HG03558 (cell line): ENCODE measurements around the gene CEPT1.
"Not testable (repeated sequence)": the region's sequence is repeated elsewhere in the genome, so short reads cannot be mapped to it uniquely, and the experiment has no call there.

Source experiments
- ATAC-seq: cut with Tn5 transposase; IDR thresholded peaks from one replicate; pipeline ENCODE4 v1.9.1; 2021; ENCODE audit warnings: moderate number of reproducible peaks; ENCODE audit not compliant: unreplicated experiment; ENCODE audit errors: extremely low read depth

Gene CEPT1

GRCh38 chr1:111204983-111205713 lies 65.1 kb downstream of the CEPT1 start:
- ATAC-seq, result no peak

- no peak for ATAC-seq
These were observed 65.7 kb downstream of the CEPT1 start for GRCh38 chr1:111205714-111206050.

- no peak for ATAC-seq
These were observed 68.9 kb downstream of the CEPT1 start for GRCh38 chr1:111208921-111209320.

- ATAC-seq, result no peak
These were observed 69.6 kb downstream of the CEPT1 start for GRCh38 chr1:111209622-111210021.

GRCh38 chr1:111211921-111212320 lies 71.9 kb downstream of the CEPT1 start:
- ATAC-seq, result no peak

- no peak for ATAC-seq
These were observed 72.8 kb downstream of the CEPT1 start for GRCh38 chr1:111212634-111213335.

- no peak for ATAC-seq
These were observed 73.4 kb downstream of the CEPT1 start for GRCh38 chr1:111213412-111213811.

GRCh38 chr1:111214074-111214801 lies 74.2 kb downstream of the CEPT1 start:
- no peak for ATAC-seq

- no peak for ATAC-seq
These were observed 74.9 kb downstream of the CEPT1 start for GRCh38 chr1:111214884-111215283.

GRCh38 chr1:111215285-111215684 lies 75.3 kb downstream of the CEPT1 start:
- ATAC-seq, result not testable (repeated sequence)

GRCh38 chr1:111216751-111217150 lies 76.7 kb downstream of the CEPT1 start:
- ATAC-seq, result no peak

- no peak for ATAC-seq
These were observed 77.3 kb downstream of the CEPT1 start for GRCh38 chr1:111217183-111217910.

GRCh38 chr1:111218701-111219556 lies 78.9 kb downstream of the CEPT1 start:
- no peak for ATAC-seq

GRCh38 chr1:111219557-111220286 lies 79.7 kb downstream of the CEPT1 start:
- ATAC-seq, result peak; percentile 17

- no peak for ATAC-seq
These were observed 80.4 kb downstream of the CEPT1 start for GRCh38 chr1:111220302-111220890.

- no peak for ATAC-seq
These were observed 81.2 kb downstream of the CEPT1 start for GRCh38 chr1:111221276-111221632.

GRCh38 chr1:111221633-111222291 lies 81.7 kb downstream of the CEPT1 start:
- ATAC-seq, result peak; percentile 40
